GM23338 (cell line): ENCODE data around the gene STKLD1. TPM values are rescaled to one million over a fixed set of nuclear protein-coding genes. Genes with fewer than 3 reads are reported as not detected.

Experiments used
- ATAC-seq: fragments of 200-7000 bp; cut with Tn5 transposase; 3 replicates; pipeline ENCODE4 v1.9.1; 2020
- DNase-seq: peaks from one replicate; pipeline ENCODE4 v3.0.0-alpha.2; 2015; ENCODE audit warnings: low spot score
- H2AFZ ChIP-seq: fragments of 200-600 bp; sonication (generic); 2 replicates; pipeline ENCODE4 v1.8.0; 2016; ENCODE audit warnings: antibody characterized with exemption, mild to moderate bottlenecking, moderate library complexity
- H3F3A ChIP-seq: fragments of 200-600 bp; sonication (generic); replicated peaks from 2 replicates; pipeline ENCODE4 v1.8.0; 2017; ENCODE audit warnings: antibody characterized with exemption, mixed run types, low read depth
- H3K27ac ChIP-seq: fragments of 200-600 bp; sonication (generic); 2 replicates; pipeline ENCODE4 v1.6.1; 2016; ENCODE audit warnings: low read depth
- H3K27me3 ChIP-seq: fragments of 200-600 bp; sonication (generic); 2 replicates; pipeline ENCODE4 v1.8.0; 2016; ENCODE audit warnings: mild to moderate bottlenecking, mixed run types, moderate library complexity; ENCODE audit not compliant: insufficient read depth
- H3K36me3 ChIP-seq: fragments of 200-600 bp; sonication (generic); 2 replicates; pipeline ENCODE4 v1.8.0; 2016; ENCODE audit warnings: mild to moderate bottlenecking; ENCODE audit not compliant: insufficient read depth
- H3K4me1 ChIP-seq: fragments of 200-600 bp; sonication (generic); 2 replicates; pipeline ENCODE4 v1.8.0; 2016; ENCODE audit warnings: mild to moderate bottlenecking, moderate library complexity; ENCODE audit not compliant: insufficient read depth
- H3K4me2 ChIP-seq: fragments of 200-600 bp; sonication (generic); 2 replicates; pipeline ENCODE4 v1.7.1; 2017; ENCODE audit warnings: mixed run types
- H3K4me3 ChIP-seq: fragments of 200-600 bp; sonication (generic); 2 replicates; pipeline ENCODE4 v1.6.1; 2016; ENCODE audit warnings: mixed run types
- H3K79me2 ChIP-seq: fragments of 200-600 bp; sonication (generic); replicated peaks from 2 replicates; pipeline ENCODE4 v1.8.0; 2017; ENCODE audit warnings: mild to moderate bottlenecking; ENCODE audit not compliant: insufficient read depth
- H3K9me2 ChIP-seq: fragments of 200-600 bp; sonication (generic); 2 replicates; pipeline ENCODE4 v1.8.0; 2017; ENCODE audit not compliant: insufficient read depth
- H4K20me1 ChIP-seq: fragments of 200-600 bp; sonication (generic); replicated peaks from 2 replicates; pipeline ENCODE4 v1.8.0; 2017; ENCODE audit warnings: mild to moderate bottlenecking; ENCODE audit not compliant: insufficient read depth
- H3K27ac Mint-ChIP-seq: 2 replicates; pipeline ENCODE4 v1.8.0; 2020; ENCODE audit warnings: inconsistent platforms, mild to moderate bottlenecking, moderate library complexity, mixed read lengths
- H3K27me3 Mint-ChIP-seq: 3 replicates; pipeline ENCODE4 v1.8.0; 2022; ENCODE audit warnings: low read depth, mild to moderate bottlenecking, moderate library complexity, mixed read lengths, inconsistent platforms; ENCODE audit not compliant: insufficient read depth, poor library complexity
- H3K36me3 Mint-ChIP-seq: 3 replicates; pipeline ENCODE4 v1.8.0; 2021; ENCODE audit warnings: low read depth, mild to moderate bottlenecking, inconsistent platforms, moderate library complexity, mixed read lengths
- H3K4me1 Mint-ChIP-seq: 3 replicates; pipeline ENCODE4 v1.8.0; 2020; ENCODE audit warnings: mild to moderate bottlenecking, inconsistent platforms, mixed read lengths
- H3K4me3 Mint-ChIP-seq: 3 replicates; pipeline ENCODE4 v1.8.0; 2021; ENCODE audit warnings: moderate library complexity, mild to moderate bottlenecking, inconsistent platforms, mixed read lengths
- H3K9me3 Mint-ChIP-seq: 3 replicates; pipeline ENCODE4 v1.8.0; 2020; ENCODE audit warnings: moderate library complexity, mild to moderate bottlenecking, inconsistent platforms, mixed read lengths
- CREB1 ChIP-seq: fragments of 250-450 bp; sonication (Bioruptor Pico); IDR thresholded peaks from 2 replicates; pipeline ENCODE4 v1.5.0; 2020; ENCODE audit warnings: low read depth, mild to moderate bottlenecking, moderate library complexity
- CTCF ChIP-seq, 2 experiments: fragments of 200-600 bp in 1 of 2; sonication (generic) in 1 of 2; conservative IDR thresholded peaks; 2 replicates each; pipeline versions ENCODE4 v1.5.1 to v1.6.1; 2016 to 2017; ENCODE audit warnings: antibody characterized with exemption in 2 of 2, low read depth in 2 of 2, mild to moderate bottlenecking in 2 of 2, moderate library complexity in 1 of 2
- ETS1 ChIP-seq: IDR thresholded peaks from 2 replicates; pipeline ENCODE4 v1.6.1; 2016; ENCODE audit warnings: antibody characterized with exemption
- EZH2 ChIP-seq: fragments of 200-600 bp; sonication (generic); IDR thresholded peaks from one replicate; pipeline ENCODE4 v1.8.0; 2017; ENCODE audit warnings: antibody characterized with exemption, mild to moderate bottlenecking, low read depth; ENCODE audit not compliant: unreplicated experiment
- EZH2phosphoT487 ChIP-seq: fragments of 200-600 bp; sonication (generic); IDR thresholded peaks from one replicate; pipeline ENCODE4 v1.8.1; 2018; ENCODE audit warnings: antibody characterized with exemption; ENCODE audit not compliant: unreplicated experiment
- JUNB ChIP-seq: IDR thresholded peaks from one replicate; pipeline ENCODE4 v1.6.1; 2016; ENCODE audit warnings: antibody characterized with exemption; ENCODE audit not compliant: unreplicated experiment
- NANOG ChIP-seq: IDR thresholded peaks from 2 replicates; pipeline ENCODE4 v1.6.1; 2016; ENCODE audit warnings: antibody characterized with exemption, borderline replicate concordance
- POLR2AphosphoS5 ChIP-seq: IDR thresholded peaks from 2 replicates; pipeline ENCODE4 v1.6.1; 2016; ENCODE audit warnings: antibody characterized with exemption, low read depth
- REST ChIP-seq: IDR thresholded peaks from one replicate; pipeline ENCODE4 v1.6.1; 2018; ENCODE audit warnings: antibody characterized with exemption; ENCODE audit not compliant: unreplicated experiment
- STAT1 ChIP-seq: IDR thresholded peaks from one replicate; pipeline ENCODE4 v1.6.1; 2016; ENCODE audit warnings: antibody characterized with exemption; ENCODE audit not compliant: unreplicated experiment
- ZNF114 ChIP-seq: fragments of 250-450 bp; sonication (Bioruptor Pico); IDR thresholded peaks from 2 replicates; pipeline ENCODE4 v1.5.0; 2020; ENCODE audit warnings: mild to moderate bottlenecking, moderate library complexity
- ZNF331 ChIP-seq: fragments of 250-450 bp; sonication (Bioruptor Pico); IDR thresholded peaks from 2 replicates; pipeline ENCODE4 v1.5.0; 2020; ENCODE audit warnings: low read depth, mild to moderate bottlenecking, moderate library complexity
- ZNF462 ChIP-seq: fragments of 250-450 bp; sonication (Bioruptor Pico); IDR thresholded peaks from 2 replicates; pipeline ENCODE4 v1.5.0; 2020; ENCODE audit warnings: mild to moderate bottlenecking, moderate library complexity
- polyA plus RNA-seq: library from polyadenylated mRNA; unstranded; fragments of >200 nt; fragmentation: Nextera tagmentation; extraction: Ambion mirVana; gene quantifications from 2 replicates; pipeline ENCODE4 v1.2.1, GENCODE V29; 2016
- total RNA-seq: library from RNA; depleted of rRNA; stranded (reverse); fragments of >200 nt; shearing (Covaris generic); gene quantifications from 2 replicates; pipeline ENCODE4 v1.2.3, GENCODE V29; 2014

The STKLD1 gene
- total and polyA plus RNA-seq, 2 experiments from 2014 or later: 0.57 TPM; not detected in 1

- TF ChIP-seq ETS1: no peak
- TF ChIP-seq EZH2: no peak
- TF ChIP-seq STAT1: no peak
- no peak for TF ChIP-seq NANOG
- TF ChIP-seq EZH2phosphoT487: no peak
- no peak for TF ChIP-seq ZNF331 (CRISPR knock-in tag)
- TF ChIP-seq ZNF114 (CRISPR knock-in tag): no peak
- no peak for TF ChIP-seq POLR2AphosphoS5
- TF ChIP-seq JUNB: no peak
- TF ChIP-seq CREB1 (CRISPR knock-in tag): no peak
- TF ChIP-seq CTCF (conservative IDR thresholded peaks at IDR 0.05; ENCODE audit: low read depth in 2 of 2): no peak
- TF ChIP-seq ZNF462: no peak
- no peak for TF ChIP-seq REST
- no peaks in the 10 kb centered on the region for H3K36me3 Mint-ChIP-seq
- H3K36me3 ChIP-seq: no peaks in the 10 kb centered on the region
- DNase-seq (no peak), ATAC-seq (no peak)
- H3K27me3 Mint-ChIP-seq: peaks cover 9% of the 10 kb centered on the region
- no peaks in the 10 kb centered on the region for H3K4me1 ChIP-seq
- no peaks in the 10 kb centered on the region for H4K20me1 ChIP-seq
- no peaks in the 10 kb centered on the region for H3F3A ChIP-seq
- no peak overlapping the region for H3K4me2 ChIP-seq
- H3K27ac Mint-ChIP-seq: no peak overlapping the region
- H3K27ac ChIP-seq: no peak overlapping the region
- H3K9me2 ChIP-seq: no peaks in the 10 kb centered on the region
- no peaks in the 10 kb centered on the region for H3K79me2 ChIP-seq
- H3K4me3 Mint-ChIP-seq: no peak overlapping the region
- H3K4me1 Mint-ChIP-seq: no peaks in the 10 kb centered on the region
- H3K27me3 ChIP-seq: no peaks in the 10 kb centered on the region
- H3K4me3 ChIP-seq: no peak overlapping the region
- peaks cover 16% of the 10 kb centered on the region for H3K9me3 Mint-ChIP-seq
- H2AFZ ChIP-seq: no peak overlapping the region
Measured at GRCh38 chr9:133389025-133389557, 12.9 kb downstream of the STKLD1 start.
